GM19324 (cell line): ENCODE results near the gene RTL3.
"Not testable (repeated sequence)": the region's sequence is repeated elsewhere in the genome, so short reads cannot be mapped to it uniquely, and the experiment has no call there.

Source experiments
- ATAC-seq: cut with Tn5 transposase; IDR thresholded peaks from one replicate; pipeline ENCODE4 v1.9.1; 2021; ENCODE audit warnings: mild to moderate bottlenecking, moderate library complexity; ENCODE audit not compliant: unreplicated experiment, low FRiP score

RTL3 gene

GRCh38 chrX:78658845-78659744, at the start of gene RTL3:
TSS of gene RTL3 (minus strand) at chrX:78659328. CDS start at chrX:78658420, 908 bp downstream.
- no peak for ATAC-seq

GRCh38 chrX:78708816-78709215, 49.7 kb upstream of the RTL3 start:
- ATAC-seq = no peak

GRCh38 chrX:78708262-78708661, 49.1 kb upstream of the RTL3 start:
- ATAC-seq = no peak

- no peak for ATAC-seq
These were observed 46.9 kb upstream of the RTL3 start for GRCh38 chrX:78706071-78706470.

GRCh38 chrX:78693536-78693935, 34.4 kb upstream of the RTL3 start:
- no peak for ATAC-seq

GRCh38 chrX:78693012-78693411, 33.9 kb upstream of the RTL3 start:
- ATAC-seq = no peak

GRCh38 chrX:78687586-78687985, 28.5 kb upstream of the RTL3 start:
- peak; percentile 89 for ATAC-seq

GRCh38 chrX:78673246-78673645, 14.1 kb upstream of the RTL3 start:
- no peak for ATAC-seq

- no peak for ATAC-seq
These were observed 6.2 kb upstream of the RTL3 start for GRCh38 chrX:78665342-78665741.

GRCh38 chrX:78661836-78662235, 2.7 kb upstream of the RTL3 start:
- no peak for ATAC-seq

GRCh38 chrX:78659955-78660354, 827 bp upstream of the RTL3 start:
- no peak for ATAC-seq

GRCh38 chrX:78658414-78658813, 714 bp downstream of the RTL3 start:
- no peak for ATAC-seq

GRCh38 chrX:78655642-78656041, 3.5 kb downstream of the RTL3 start:
- ATAC-seq = no peak

- ATAC-seq = no peak
These were observed 5.9 kb downstream of the RTL3 start for GRCh38 chrX:78653118-78653822.

GRCh38 chrX:78650906-78651437, 8.2 kb downstream of the RTL3 start:
- peak; percentile 53 for ATAC-seq

GRCh38 chrX:78643874-78644273, 15.3 kb downstream of the RTL3 start:
- ATAC-seq = no peak

- no peak for ATAC-seq
These were observed 16.0 kb downstream of the RTL3 start for GRCh38 chrX:78643096-78643495.

GRCh38 chrX:78636096-78636495, 23.0 kb downstream of the RTL3 start:
- ATAC-seq = not testable (repeated sequence)

- ATAC-seq = peak; percentile 73
These were observed 33.9 kb downstream of the RTL3 start for GRCh38 chrX:78624962-78625909.

- no peak for ATAC-seq
These were observed 34.7 kb downstream of the RTL3 start for GRCh38 chrX:78624426-78624825.
